K562 (cell line): ENCODE measurements around the gene IL6R. TPM values are rescaled to one million over a fixed set of nuclear protein-coding genes. Genes with fewer than 3 reads are reported as not detected.

Experiments used
- ATAC-seq: fragments of 200-7000 bp; cut with Tn5 transposase; 3 replicates; pipeline ENCODE4 v1.9.1; 2020; ENCODE audit warnings: moderate library complexity
- BruUV-seq: library from RNA; stranded (reverse); fragments of 400-500 nt; replicated peaks from 2 replicates; lab custom pipeline; 2021; lab: Mats Ljungman, UMichigan
- CTCF ChIA-PET: fragments of 300-600 bp; formaldehyde crosslinking; extraction: SDS; loops from one replicate; lab custom pipeline; 2021; ENCODE audit warnings: low intra/inter-chr PET ratio; lab: Yijun Ruan, JAX
- POLR2A ChIA-PET: fragments of 300-600, 350-650 bp; sonication (Branson Sonifier 250); formaldehyde crosslinking; extraction: SDS; loops from one replicate; lab custom pipeline; 2021; ENCODE audit warnings: antibody characterized with exemption, inconsistent platforms; lab: Yijun Ruan, JAX
- DNase-seq, 4 experiments: peaks; one replicate each; pipeline versions ENCODE4 v3.0.0 to v3.0.0-alpha.2; 2011 to 2018; ENCODE audit warnings: low spot score in 3 of 4, mixed read lengths in 3 of 4; ENCODE audit errors: extremely low read depth in 1 of 4
- FAIRE-seq: peaks from 2 replicates; lab custom pipeline; 2011; peaks lifted over from hg19 to GRCh38; lab: Jason Lieb, UNC
- H2AFZ ChIP-seq: 2 replicates; pipeline ENCODE4 v1.6.0; 2011; ENCODE audit warnings: low read depth, low read length, control low read depth, inconsistent platforms
- H3K27ac ChIP-seq: fragments of 200-600 bp; 3 replicates; pipeline ENCODE4 v1.8.0; 2011; ENCODE audit warnings: low read depth, mild to moderate bottlenecking, control low read depth, inconsistent platforms, low read length, moderate library complexity, mixed read lengths; ENCODE audit errors: extremely low read depth
- H3K27me3 ChIP-seq, 2 experiments: fragments of 300-600 bp in 1 of 2; 2 replicates in 1 of 2; 3 replicates in 1 of 2; pipeline versions ENCODE4 v1.6.0 to v1.8.0; 2011; ENCODE audit warnings: inconsistent platforms in 2 of 2, low read length in 2 of 2, mild to moderate bottlenecking in 1 of 2, mixed read lengths in 1 of 2, moderate library complexity in 1 of 2; ENCODE audit not compliant: control insufficient read depth in 2 of 2, insufficient read depth in 2 of 2
- H3K36me3 ChIP-seq: fragments of 300-600 bp; 3 replicates; pipeline ENCODE4 v1.8.0; 2011; ENCODE audit warnings: mild to moderate bottlenecking, low read length, inconsistent platforms; ENCODE audit not compliant: control insufficient read depth, insufficient read depth
- H3K4me1 ChIP-seq, 2 experiments: fragments of 200-600 bp in 1 of 2; replicated peaks in 1 of 2; 2 replicates in 1 of 2; 3 replicates in 1 of 2; pipeline versions ENCODE4 v1.5.1 to v1.8.0; 2011; ENCODE audit warnings: inconsistent platforms in 2 of 2, low read length in 2 of 2, mild to moderate bottlenecking in 1 of 2, mixed read lengths in 1 of 2, moderate library complexity in 1 of 2; ENCODE audit not compliant: control insufficient read depth in 2 of 2, insufficient read depth in 2 of 2
- H3K4me2 ChIP-seq: 2 replicates; pipeline ENCODE4 v1.6.1; 2011; ENCODE audit warnings: low read length, control low read depth, inconsistent platforms, mixed read lengths; ENCODE audit not compliant: insufficient read depth
- H3K4me3 ChIP-seq: fragments of 200-600 bp; sonication (generic), shearing (Covaris generic); 2 replicates; pipeline ENCODE4 v1.5.1; 2016; ENCODE audit warnings: control low read depth, inconsistent platforms
- H3K79me2 ChIP-seq: fragments of 200-600 bp; 3 replicates; pipeline ENCODE4 v1.8.0; 2011; ENCODE audit warnings: low read length, inconsistent platforms; ENCODE audit not compliant: control insufficient read depth, insufficient read depth
- H3K9ac ChIP-seq, 2 experiments: 2 replicates each; pipeline versions ENCODE4 v1.6.0 to v1.6.1; 2011; ENCODE audit warnings: low read depth in 2 of 2, low read length in 2 of 2, control low read depth in 1 of 2, inconsistent platforms in 1 of 2, mild to moderate bottlenecking in 1 of 2, mixed read lengths in 1 of 2; ENCODE audit not compliant: insufficient read depth in 1 of 2
- H3K9me1 ChIP-seq: one replicate; pipeline ENCODE4 v1.6.0; 2011; ENCODE audit warnings: inconsistent platforms, mild to moderate bottlenecking, low read length, moderate library complexity; ENCODE audit not compliant: control insufficient read depth, insufficient read depth
- H3K9me3 ChIP-seq: replicated peaks from 2 replicates; pipeline ENCODE4 v1.5.1; 2011; ENCODE audit warnings: low read depth, low read length, inconsistent platforms; ENCODE audit not compliant: control insufficient read depth, insufficient read depth
- H4K20me1 ChIP-seq: replicated peaks from 2 replicates; pipeline ENCODE4 v1.6.1; 2011; ENCODE audit warnings: low read length, inconsistent platforms, mixed read lengths; ENCODE audit not compliant: control insufficient read depth, insufficient read depth
- CBFB ChIP-seq: sonication (generic); formaldehyde crosslinking; IDR thresholded peaks from 2 replicates; pipeline ENCODE4 v1.4.0; 2020; ENCODE audit warnings: mild to moderate bottlenecking, missing genetic modification reagents
- CBX1 ChIP-seq: sonication (generic); IDR thresholded peaks from 2 replicates; pipeline ENCODE4 v1.6.1; 2016; ENCODE audit warnings: antibody characterized with exemption, low read depth, mild to moderate bottlenecking
- DNMT1 ChIP-seq: fragments of 450-650 bp; IDR thresholded peaks from 2 replicates; pipeline ENCODE4 v1.6.1; 2016; ENCODE audit warnings: antibody characterized with exemption, mild to moderate bottlenecking
- ELF4 ChIP-seq: fragments of 450-650 bp; formaldehyde crosslinking; IDR thresholded peaks from 2 replicates; pipeline ENCODE4 v1.4.0; 2022; ENCODE audit warnings: missing genetic modification characterization
- EWSR1 ChIP-seq: fragments of 450-650 bp; IDR thresholded peaks from 2 replicates; pipeline ENCODE4 v1.6.1; 2018; ENCODE audit warnings: borderline replicate concordance, mild to moderate bottlenecking, low read depth, moderate library complexity; ENCODE audit not compliant: partially characterized antibody
- KLF10 ChIP-seq: fragments of 250-450 bp; sonication (Bioruptor Pico); IDR thresholded peaks from 2 replicates; pipeline ENCODE4 v1.6.1; 2021; ENCODE audit warnings: matching md5 sums
- MEF2A ChIP-seq: IDR thresholded peaks from 2 replicates; pipeline ENCODE4 v1.6.1; 2011; ENCODE audit warnings: low read depth, mild to moderate bottlenecking, low read length, moderate library complexity; ENCODE audit not compliant: control insufficient read depth
- NCOA6 ChIP-seq: fragments of 450-650 bp; IDR thresholded peaks from 2 replicates; pipeline ENCODE4 v1.6.1; 2017; ENCODE audit warnings: mild to moderate bottlenecking
- NFIC ChIP-seq: fragments of 450-650 bp; IDR thresholded peaks from 2 replicates; pipeline ENCODE4 v1.6.1; 2017; ENCODE audit warnings: mild to moderate bottlenecking, inconsistent platforms
- NFRKB ChIP-seq: fragments of 450-650 bp; IDR thresholded peaks from 2 replicates; pipeline ENCODE4 v1.6.1; 2016; ENCODE audit warnings: low read depth
- SPI1 ChIP-seq: IDR thresholded peaks from 2 replicates; pipeline ENCODE4 v1.6.1; 2011; ENCODE audit warnings: low read depth, low read length, control low read depth, borderline replicate concordance
- ZFX ChIP-seq: sonication (generic); formaldehyde crosslinking; IDR thresholded peaks from 2 replicates; pipeline ENCODE4 v1.8.0; 2022; ENCODE audit warnings: mild to moderate bottlenecking, missing genetic modification reagents, moderate library complexity
- ZNF586 ChIP-seq: fragments of 450-650 bp; formaldehyde crosslinking; conservative IDR thresholded peaks from 2 replicates; pipeline ENCODE4 v1.4.0; 2020; ENCODE audit warnings: mild to moderate bottlenecking, moderate library complexity
- WGBS: fragments of 100-300 bp; shearing (Covaris generic); methylation state at CpG from one replicate; pipeline ENCODE4 v1.1.6; 2016; ENCODE audit warnings: low coverage, mixed read lengths; ENCODE audit not compliant: insufficient coverage; ENCODE audit errors: missing lambda C conversion rate; 5-methylcytosine and 5-hydroxymethylcytosine counted together
- in situ Hi-C: fragments of 300-500 bp; cut with MboI; formaldehyde crosslinking; loops from 4 replicates; pipeline ENCODE4 v1.15.0; 2018; ENCODE audit warnings: inconsistent platforms, mixed read lengths
- intact Hi-C: fragments of 100-400 bp; cut with micrococcal nuclease; formaldehyde crosslinking; loops from 2 replicates; pipeline ENCODE4 v1.14.2; 2022
- polyA plus RNA-seq, 8 experiments: library from polyadenylated mRNA; depleted of rRNA in 4 of 8; stranded (reverse) in 5 of 8; unstranded in 3 of 8; fragments of >200 nt; fragmentation: Nextera tagmentation in 2 of 8; fragmentation: Illumina TruSeq in 1 of 8; extraction: Ambion mirVana in 2 of 8; extraction: Trizol in 1 of 8; gene quantifications; 2 replicates each; pipeline versions ENCODE4 v1.2.1 to v1.2.3, GENCODE V29; 2011 to 2014; ENCODE audit warnings: inconsistent platforms in 1 of 8, missing spikeins in 1 of 8
- total RNA-seq, 7 experiments: library from RNA; depleted of rRNA in 6 of 7; stranded (reverse); fragments of >200 nt in 6 of 7; fragmentation: Illumina TruSeq in 2 of 7; extraction: Trizol in 2 of 7; gene quantifications; 2 replicates each; pipeline versions ENCODE4 v1.2.1 to v1.2.3, GENCODE V29; 2011 to 2021; ENCODE audit warnings: low replicate concordance in 1 of 7
- TF ChIP-seq, protein P1 (sequence below): fragments of 150-350 bp; conservative IDR thresholded peaks from 2 replicates; pipeline ENCODE4 v1.6.1; 2014; ENCODE audit warnings: low read length

Gene IL6R
- total and polyA plus RNA-seq, 9 of the 15 experiments (the other 6 are each of a cell fraction or from before 2014, with no cell fraction given) = 0.05 to 1.1 (median 0.11) TPM; not detected in 2

DNA sequence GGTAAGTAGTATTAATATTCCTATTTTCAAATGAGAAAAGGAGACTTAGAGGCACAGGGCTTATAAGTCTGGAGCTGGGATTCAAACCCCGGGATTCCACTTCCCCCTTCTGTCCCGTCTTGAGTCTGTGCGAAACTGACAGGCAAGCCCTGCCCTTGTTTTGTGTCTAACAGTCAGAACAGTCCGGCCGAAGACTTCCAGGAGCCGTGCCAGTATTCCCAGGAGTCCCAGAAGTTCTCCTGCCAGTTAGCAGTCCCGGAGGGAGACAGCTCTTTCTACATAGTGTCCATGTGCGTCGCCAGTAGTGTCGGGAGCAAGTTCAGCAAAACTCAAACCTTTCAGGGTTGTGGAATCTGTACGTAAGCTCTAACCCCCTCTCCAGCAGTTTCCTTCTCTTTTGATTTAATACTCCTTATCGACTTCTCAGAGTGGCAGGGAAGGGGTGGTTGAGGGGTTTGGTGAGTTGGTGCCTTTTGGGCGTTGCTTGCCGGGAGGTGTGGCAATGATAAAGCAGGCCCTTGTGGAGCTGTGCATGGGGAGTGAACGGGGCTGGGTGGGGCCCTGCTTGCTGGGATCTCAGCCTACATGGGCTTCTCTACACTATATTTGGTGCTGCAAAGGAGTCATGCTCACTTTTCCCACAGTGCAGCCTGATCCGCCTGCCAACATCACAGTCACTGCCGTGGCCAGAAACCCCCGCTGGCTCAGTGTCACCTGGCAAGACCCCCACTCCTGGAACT lies 29.4 kb downstream of the IL6R start:
- POLR2A ChIA-PET = interaction anchor here (0.7 to 1.4 kb wide), 3 partner anchors 10 to 48 kb away, joined by 4 to 8 read pairs (median 4); no protein-coding TSS in a partner anchor
- peak; percentile 63 for ATAC-seq

DNA sequence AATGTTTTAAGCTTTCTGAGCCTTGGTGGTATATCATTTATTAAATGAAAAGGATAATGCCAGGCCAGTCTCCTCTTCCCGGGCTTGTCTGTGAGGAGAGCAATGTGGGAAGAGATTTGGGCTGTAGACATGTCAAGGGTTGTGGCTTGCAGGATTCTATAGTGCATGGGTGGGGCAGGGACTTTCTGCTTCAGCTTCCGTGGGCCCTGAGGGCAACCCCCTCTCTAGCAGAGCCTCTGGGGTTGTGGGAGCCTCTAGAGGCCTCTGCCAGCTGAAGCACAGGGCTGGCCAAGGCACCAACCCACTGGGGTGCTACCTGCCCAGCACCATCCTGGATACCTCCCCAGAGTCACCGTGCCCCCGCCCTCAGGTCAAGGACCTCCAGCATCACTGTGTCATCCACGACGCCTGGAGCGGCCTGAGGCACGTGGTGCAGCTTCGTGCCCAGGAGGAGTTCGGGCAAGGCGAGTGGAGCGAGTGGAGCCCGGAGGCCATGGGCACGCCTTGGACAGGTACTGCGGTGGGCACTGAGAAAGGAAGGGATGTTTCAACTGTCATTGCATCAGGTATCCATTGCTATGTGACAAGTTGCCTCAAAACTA lies 30.6 kb downstream of the IL6R start:
- peaks cover 11 to 26% of the 10 kb centered on the region in 2 experiments for H3K27me3 ChIP-seq
- no peak overlapping the region for H2AFZ ChIP-seq
- intact Hi-C loops (no loop called here), in situ Hi-C loops (no loop called here)
- POLR2A ChIA-PET = interaction anchor here (1.3 to 1.4 kb wide), 2 partner anchors 9 to 49 kb away, joined by 4 to 8 read pairs; no protein-coding TSS in a partner anchor
- no peaks in the 10 kb centered on the region for H3K9me1 ChIP-seq
- 26% methylated on average over 15 of the region's 15 CpGs for WGBS
- no peak for FAIRE-seq
- no peak overlapping the region for H3K4me3 ChIP-seq
- H3K79me2 ChIP-seq = no peaks in the 10 kb centered on the region
- no peak overlapping the region for H3K27ac ChIP-seq
- CTCF ChIA-PET = no interaction called here
- no peaks in the 10 kb centered on the region for H3K9me3 ChIP-seq
- no peak for ATAC-seq
- H3K36me3 ChIP-seq = no peaks in the 10 kb centered on the region
- H3K4me1 ChIP-seq = peaks cover 3 to 18% of the 10 kb centered on the region in 2 experiments; a peak in 4 of 5 replicates
- DNase-seq = no peak
- no peaks in the 10 kb centered on the region; the same call in 1 of the 2 replicates for H4K20me1 ChIP-seq
- H3K4me2 ChIP-seq = no peak overlapping the region
- H3K9ac ChIP-seq = no peak overlapping the region; a peak in 1 of 4 replicates
- BruUV-seq = no TSS peak
- no peak for TF ChIP-seq DNMT1
- no peak for TF ChIP-seq EWSR1
- no peak for TF ChIP-seq NFIC
- TF ChIP-seq, protein P1, sequence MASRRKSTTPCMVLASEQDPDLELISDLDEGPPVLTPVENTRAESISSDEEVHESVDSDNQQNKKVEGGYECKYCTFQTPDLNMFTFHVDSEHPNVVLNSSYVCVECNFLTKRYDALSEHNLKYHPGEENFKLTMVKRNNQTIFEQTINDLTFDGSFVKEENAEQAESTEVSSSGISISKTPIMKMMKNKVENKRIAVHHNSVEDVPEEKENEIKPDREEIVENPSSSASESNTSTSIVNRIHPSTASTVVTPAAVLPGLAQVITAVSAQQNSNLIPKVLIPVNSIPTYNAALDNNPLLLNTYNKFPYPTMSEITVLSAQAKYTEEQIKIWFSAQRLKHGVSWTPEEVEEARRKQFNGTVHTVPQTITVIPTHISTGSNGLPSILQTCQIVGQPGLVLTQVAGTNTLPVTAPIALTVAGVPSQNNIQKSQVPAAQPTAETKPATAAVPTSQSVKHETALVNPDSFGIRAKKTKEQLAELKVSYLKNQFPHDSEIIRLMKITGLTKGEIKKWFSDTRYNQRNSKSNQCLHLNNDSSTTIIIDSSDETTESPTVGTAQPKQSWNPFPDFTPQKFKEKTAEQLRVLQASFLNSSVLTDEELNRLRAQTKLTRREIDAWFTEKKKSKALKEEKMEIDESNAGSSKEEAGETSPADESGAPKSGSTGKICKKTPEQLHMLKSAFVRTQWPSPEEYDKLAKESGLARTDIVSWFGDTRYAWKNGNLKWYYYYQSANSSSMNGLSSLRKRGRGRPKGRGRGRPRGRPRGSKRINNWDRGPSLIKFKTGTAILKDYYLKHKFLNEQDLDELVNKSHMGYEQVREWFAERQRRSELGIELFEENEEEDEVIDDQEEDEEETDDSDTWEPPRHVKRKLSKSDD = no peak
- no peak for TF ChIP-seq KLF10 (CRISPR knock-in tag)
- no peak for TF ChIP-seq NCOA6
- TF ChIP-seq ZNF586 (CRISPR knock-in tag) = no peak
- no peak for TF ChIP-seq MEF2A
- TF ChIP-seq ELF4 (CRISPR knock-in tag) = no peak
- TF ChIP-seq NFRKB = no peak

More for the DNA sequence above, 29.4 kb downstream of the IL6R start:
- H3K27me3 ChIP-seq = peaks cover 11 to 33% of the 10 kb centered on the region in 2 experiments
- TF ChIP-seq ZFX (no peak), SPI1 (peak; percentile 66), CBFB (CRISPR knock-in tag) (peak; percentile 29; the same call in 1 of the 2 replicates), CBX1 (no peak)
- H3K4me1 ChIP-seq = peaks cover 3 to 22% of the 10 kb centered on the region in 2 experiments; a peak in 4 of 5 replicates
- H3K36me3 ChIP-seq = no peaks in the 10 kb centered on the region
- no peaks in the 10 kb centered on the region for H3K9me3 ChIP-seq
- H2AFZ ChIP-seq = no peak overlapping the region
- H3K4me3 ChIP-seq = no peak overlapping the region
- DNase-seq (peak in 2 of 4 experiments; percentile 30 to 33), FAIRE-seq (peak; percentile 15)
- no peak overlapping the region for H3K4me2 ChIP-seq
- CTCF ChIA-PET = no interaction called here
- BruUV-seq = no TSS peak
- 21% methylated on average over 18 of the region's 18 CpGs for WGBS
- H3K79me2 ChIP-seq = no peaks in the 10 kb centered on the region
- H3K9ac ChIP-seq = peak overlapping the region in 1 of 2 experiments; percentile 14; a peak in 1 of 4 replicates
- intact Hi-C loops = no loop called here
- no peak overlapping the region for H3K27ac ChIP-seq
- in situ Hi-C loops = no loop called here
- no peaks in the 10 kb centered on the region for H3K9me1 ChIP-seq
- H4K20me1 ChIP-seq = no peaks in the 10 kb centered on the region; the same call in 1 of the 2 replicates
